IMR-90 (cell line): Measurements from ENCODE around the gene KCNH4. TPM values are rescaled to one million over a fixed set of nuclear protein-coding genes. Genes with fewer than 3 reads are reported as not detected.

Experiments used
- ATAC-seq: fragments of 200-7000 bp; cut with Tn5 transposase; 2 replicates; pipeline ENCODE4 v1.9.1; 2020; ENCODE audit warnings: low read depth, mild to moderate bottlenecking, moderate library complexity
- BruUV-seq: library from RNA; stranded (reverse); fragments of 400-500 nt; replicated peaks from 2 replicates; lab custom pipeline; 2021; lab: Mats Ljungman, UMichigan
- CTCF ChIA-PET: fragments of 300-600 bp; formaldehyde crosslinking; extraction: SDS; loops from one replicate; lab custom pipeline; 2021; ENCODE audit warnings: antibody characterized with exemption; lab: Yijun Ruan, JAX
- POLR2A ChIA-PET: fragments of 300-600 bp; sonication (Branson Sonifier 250); formaldehyde crosslinking; loops from one replicate; lab custom pipeline; 2022; ENCODE audit warnings: antibody characterized with exemption; ENCODE audit not compliant: unreplicated experiment; lab: Charles Lee
- DNase-seq: peaks from one replicate; pipeline ENCODE4 v3.0.0; 2013
- H2AFZ ChIP-seq: replicated peaks from 2 replicates; pipeline ENCODE3; 2013; ENCODE audit warnings: low read length, mild to moderate bottlenecking; ENCODE audit not compliant: poor library complexity
- H2AK5ac ChIP-seq: 2 replicates; pipeline ENCODE4 v1.6.1; 2013; ENCODE audit warnings: low read depth, low read length, inconsistent platforms
- H2AK9ac ChIP-seq: replicated peaks from 2 replicates; pipeline ENCODE3; 2013; ENCODE audit warnings: mild to moderate bottlenecking, low read depth, low read length, moderate library complexity; ENCODE audit not compliant: poor library complexity
- H2BK120ac ChIP-seq: 2 replicates; pipeline ENCODE4 v1.6.1; 2013; ENCODE audit warnings: low read depth, low read length, inconsistent platforms
- H2BK15ac ChIP-seq: 3 replicates; pipeline ENCODE4 v1.6.1; 2013; ENCODE audit warnings: low read depth, low read length, inconsistent platforms
- H2BK20ac ChIP-seq: 2 replicates; pipeline ENCODE4 v1.6.1; 2013; ENCODE audit warnings: low read depth, mild to moderate bottlenecking, inconsistent platforms, low read length, moderate library complexity
- H2BK5ac ChIP-seq: 2 replicates; pipeline ENCODE4 v1.6.1; 2013; ENCODE audit warnings: mild to moderate bottlenecking, low read depth, low read length, inconsistent platforms; ENCODE audit not compliant: poor library complexity, severe bottlenecking
- H3K14ac ChIP-seq: replicated peaks from 2 replicates; pipeline ENCODE4 v1.6.1; 2013; ENCODE audit warnings: low read depth, low read length, inconsistent platforms
- H3K18ac ChIP-seq: 2 replicates; pipeline ENCODE4 v1.6.1; 2013; ENCODE audit warnings: low read depth, low read length, control low read depth
- H3K23ac ChIP-seq: 2 replicates; pipeline ENCODE4 v1.6.1; 2013; ENCODE audit warnings: low read depth, low read length, inconsistent platforms
- H3K27ac ChIP-seq: 2 replicates; pipeline ENCODE4 v1.5.1; 2013; ENCODE audit warnings: mild to moderate bottlenecking, control low read depth, low read length; ENCODE audit not compliant: insufficient read depth
- H3K27me3 ChIP-seq: 2 replicates; pipeline ENCODE4 v1.6.1; 2013; ENCODE audit warnings: low read length; ENCODE audit not compliant: control insufficient read depth, insufficient read depth
- H3K36me3 ChIP-seq: 2 replicates; pipeline ENCODE4 v1.6.1; 2013; ENCODE audit warnings: low read length, mixed read lengths; ENCODE audit not compliant: control insufficient read depth, insufficient read depth
- H3K4ac ChIP-seq: 2 replicates; pipeline ENCODE4 v1.6.1; 2013; ENCODE audit warnings: low read depth, low read length, inconsistent platforms
- H3K4me1 ChIP-seq: 2 replicates; pipeline ENCODE4 v1.6.1; 2013; ENCODE audit warnings: low read length, mixed read lengths; ENCODE audit not compliant: control insufficient read depth, insufficient read depth
- H3K4me2 ChIP-seq: 2 replicates; pipeline ENCODE4 v1.6.1; 2013; ENCODE audit warnings: low read depth, mild to moderate bottlenecking, control low read depth, low read length, moderate library complexity
- H3K4me3 ChIP-seq: 2 replicates; pipeline ENCODE4 v1.5.1; 2013; ENCODE audit warnings: low read depth, mild to moderate bottlenecking, control low read depth, low read length, moderate library complexity; ENCODE audit not compliant: insufficient read depth
- H3K56ac ChIP-seq: 2 replicates; pipeline ENCODE4 v1.6.1; 2013; ENCODE audit warnings: low read length, inconsistent platforms; ENCODE audit not compliant: insufficient read depth; ENCODE audit errors: extremely low read depth
- H3K79me1 ChIP-seq, 2 experiments: 2 replicates each; pipeline ENCODE4 v1.6.1; 2013; ENCODE audit warnings: low read length in 2 of 2, inconsistent platforms in 1 of 2, low read depth in 1 of 2
- H3K9ac ChIP-seq: 2 replicates; pipeline ENCODE4 v1.6.1; 2013; ENCODE audit warnings: low read depth, low read length, control low read depth
- H3K9me1 ChIP-seq: 2 replicates; pipeline ENCODE4 v1.6.1; 2013; ENCODE audit warnings: low read length, inconsistent platforms; ENCODE audit not compliant: insufficient read depth
- H3K9me3 ChIP-seq: 2 replicates; pipeline ENCODE4 v1.6.1; 2013; ENCODE audit warnings: low read length; ENCODE audit not compliant: control insufficient read depth, insufficient read depth
- H4K20me1 ChIP-seq: 2 replicates; pipeline ENCODE4 v1.6.1; 2013; ENCODE audit warnings: low read length, inconsistent platforms; ENCODE audit not compliant: insufficient read depth
- H4K5ac ChIP-seq: 2 replicates; pipeline ENCODE4 v1.6.1; 2013; ENCODE audit warnings: mild to moderate bottlenecking, low read depth, low read length, control low read depth
- H4K8ac ChIP-seq, 2 experiments: 2 replicates each; pipeline ENCODE4 v1.6.1; 2013; ENCODE audit warnings: low read depth in 2 of 2, low read length in 2 of 2, control low read depth in 1 of 2, inconsistent platforms in 1 of 2
- H4K91ac ChIP-seq: 2 replicates; pipeline ENCODE4 v1.6.1; 2013; ENCODE audit warnings: low read depth, low read length, inconsistent platforms; ENCODE audit not compliant: insufficient read depth
- CHD1 ChIP-seq: IDR thresholded peaks from 2 replicates; pipeline ENCODE4 v1.6.1; 2012; ENCODE audit warnings: low read depth, low read length, improper control_type of control experiment
- MAZ ChIP-seq: IDR thresholded peaks from 2 replicates; pipeline ENCODE4 v1.6.1; 2012; ENCODE audit warnings: low read depth, mild to moderate bottlenecking, low read length, improper control_type of control experiment, moderate library complexity, borderline replicate concordance
- MXI1 ChIP-seq: IDR thresholded peaks from 2 replicates; pipeline ENCODE4 v1.6.1; 2012; ENCODE audit warnings: low read depth, mild to moderate bottlenecking, low read length, moderate library complexity, borderline replicate concordance
- USF2 ChIP-seq: fragments of 150-350 bp; IDR thresholded peaks from 2 replicates; pipeline ENCODE4 v1.6.1; 2017; ENCODE audit warnings: mild to moderate bottlenecking, antibody characterized with exemption, low read length, low read depth
- WGBS, 2 experiments: methylation state at CpG; one replicate each; pipeline versions ENCODE4 v1.1.5 to v1.1.7; 2013; ENCODE audit warnings: missing lambda C conversion rate in 2 of 2; ENCODE audit not compliant: insufficient read length in 1 of 2; ENCODE audit errors: extremely low coverage in 2 of 2; 5-methylcytosine and 5-hydroxymethylcytosine counted together
- dilution Hi-C: fragments of 300-500 bp; cut with HindIII; formaldehyde crosslinking; loops from one replicate; pipeline ENCODE4 v1.14.3; 2018; ENCODE audit warnings: low sequenced_read_pairs; ENCODE audit not compliant: unreplicated experiment
- in situ Hi-C: fragments of 300-500 bp; cut with MboI; formaldehyde crosslinking; loops from 3 replicates; pipeline ENCODE4 v1.14.3; 2019; ENCODE audit warnings: low sequenced_read_pairs, inconsistent platforms, mixed read lengths
- intact Hi-C: fragments of 100-400 bp; cut with micrococcal nuclease; formaldehyde crosslinking; loops from 2 replicates; pipeline ENCODE4 v1.10.0; 2022
- polyA plus RNA-seq, 3 experiments: library from polyadenylated mRNA; depleted of rRNA; stranded (reverse); fragments of >200 nt; gene quantifications; 2 replicates each; pipeline ENCODE4 v1.2.3, GENCODE V29; 2012; ENCODE audit warnings: low replicate concordance in 1 of 3
- total RNA-seq: library from RNA; depleted of rRNA; stranded (reverse); fragments of >200 nt; gene quantifications from 2 replicates; pipeline ENCODE4 v1.2.3, GENCODE V29; 2012

Gene KCNH4
- total and polyA plus RNA-seq, 2 of the 4 experiments (the other 2 are of a cell fraction), result 0.03 TPM; not detected in 1

- peaks cover 7% of the 10 kb centered on the region for H3K4me1 ChIP-seq
- H3K9ac ChIP-seq, result peak within 1 kb of the TSS; percentile 38; the same call in 1 of the 2 replicates
- H3K4me2 ChIP-seq, result peak within 1 kb of the TSS; percentile 82
- WGBS, 2 experiments, result 0% methylated on average over 16 of the region's 57 CpGs; no CpG with 5 or more reads in 1 of the 2 experiments
- H3K36me3 ChIP-seq, result peaks cover 31% of the 10 kb centered on the region
- dilution Hi-C loops, result no loop called here
- H3K4ac ChIP-seq, result peak within 1 kb of the TSS; percentile 53
- H2BK5ac ChIP-seq, result peak within 1 kb of the TSS; percentile 46
- H2AK5ac ChIP-seq, result peak within 1 kb of the TSS; percentile 66; the same call in 1 of the 2 replicates
- H3K23ac ChIP-seq, result no peak within 1 kb of the TSS
- H3K79me1 ChIP-seq, result peaks cover 10 to 12% of the 10 kb centered on the region in 2 experiments; a peak in 3 of 4 replicates
- H2BK20ac ChIP-seq, result no peak within 1 kb of the TSS
- intact Hi-C loops, result loop anchor here (1.0 kb wide), 1 partner anchor 34 kb away; no protein-coding TSS in a partner anchor
- peak within 1 kb of the TSS; percentile 53; the same call in 1 of the 2 replicates for H3K27ac ChIP-seq
- no TSS peak for BruUV-seq
- H2BK15ac ChIP-seq, result no peak within 1 kb of the TSS
- ChIA-PET POLR2A (no interaction called here), CTCF (interaction anchor here (0.8 to 0.9 kb wide), 4 partner anchors 20 to 112 kb away, joined by 3 to 6 read pairs (median 3); partner anchors contain the start of gene NKIRAS2)
- H4K5ac ChIP-seq, result peak within 1 kb of the TSS; percentile 58; the same call in 1 of the 2 replicates
- no peak within 1 kb of the TSS for H3K14ac ChIP-seq
- H2AFZ ChIP-seq, result peak within 1 kb of the TSS; percentile 85
- H3K27me3 ChIP-seq, result no peaks in the 10 kb centered on the region
- peak within 1 kb of the TSS; percentile 88 for H2AK9ac ChIP-seq
- DNase-seq (peak; percentile 77), ATAC-seq (peak; percentile 96)
- no peak within 1 kb of the TSS for H4K91ac ChIP-seq
- no peak within 1 kb of the TSS for H3K56ac ChIP-seq
- H4K8ac ChIP-seq, result peak within 1 kb of the TSS; percentile 4 to 75; a peak in 3 of 4 replicates
- H3K9me3 ChIP-seq, result no peaks in the 10 kb centered on the region
- no peak within 1 kb of the TSS for H2BK120ac ChIP-seq
- peak within 1 kb of the TSS; percentile 46 for H3K4me3 ChIP-seq
- peaks cover 4% of the 10 kb centered on the region; the same call in 1 of the 2 replicates for H3K9me1 ChIP-seq
- H3K18ac ChIP-seq, result no peak within 1 kb of the TSS
- H4K20me1 ChIP-seq, result peaks cover 3% of the 10 kb centered on the region; the same call in 1 of the 2 replicates
- in situ Hi-C loops, result no loop called here
- 0 out of 2 replicates have a peak, but pooled peaks have one; percentile 36 for TF ChIP-seq MAZ
- peak; percentile 55; the same call in 1 of the 2 replicates for TF ChIP-seq USF2
- no peak for TF ChIP-seq CHD1
- TF ChIP-seq MXI1, result peak; percentile 96
Measured at GRCh38 chr17:42120770-42121769, 59.9 kb downstream of the KCNH4 start, which contains the start of gene KAT2A. KAT2A (minus strand) TSS chr17:42121367; CDS start chr17:42121304, 63 bp downstream.
